ENCODE measurements around the gene BRMS1.
"Not testable (repeated sequence)": the region's sequence is repeated elsewhere in the genome, so short reads cannot be mapped to it uniquely, and the experiment has no call there.

Gene BRMS1

DNA sequence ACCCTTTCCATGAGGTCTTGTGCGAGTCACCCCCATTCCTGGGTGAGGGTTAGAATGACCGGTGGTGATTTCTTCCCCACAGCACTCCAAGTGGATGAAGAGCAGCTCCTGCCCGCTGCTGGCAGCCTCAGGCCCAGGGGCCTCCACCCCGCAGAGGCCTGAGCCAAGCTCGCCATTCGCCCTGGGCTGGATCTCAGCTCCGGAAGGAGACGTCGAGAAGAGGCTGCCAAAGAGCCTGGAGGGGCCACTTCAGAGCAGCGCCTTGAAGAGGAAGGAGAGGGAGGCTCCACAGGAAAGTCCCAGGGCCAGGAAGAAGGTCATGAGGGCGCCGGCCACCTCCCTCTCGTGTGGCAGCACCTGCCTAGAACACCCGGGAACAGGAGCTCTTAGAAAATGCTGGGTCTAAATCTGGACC lies 18.3 kb upstream of the BRMS1 start:
- DNase-seq (ENCODE audit: low spot score), result no peak

DNA sequence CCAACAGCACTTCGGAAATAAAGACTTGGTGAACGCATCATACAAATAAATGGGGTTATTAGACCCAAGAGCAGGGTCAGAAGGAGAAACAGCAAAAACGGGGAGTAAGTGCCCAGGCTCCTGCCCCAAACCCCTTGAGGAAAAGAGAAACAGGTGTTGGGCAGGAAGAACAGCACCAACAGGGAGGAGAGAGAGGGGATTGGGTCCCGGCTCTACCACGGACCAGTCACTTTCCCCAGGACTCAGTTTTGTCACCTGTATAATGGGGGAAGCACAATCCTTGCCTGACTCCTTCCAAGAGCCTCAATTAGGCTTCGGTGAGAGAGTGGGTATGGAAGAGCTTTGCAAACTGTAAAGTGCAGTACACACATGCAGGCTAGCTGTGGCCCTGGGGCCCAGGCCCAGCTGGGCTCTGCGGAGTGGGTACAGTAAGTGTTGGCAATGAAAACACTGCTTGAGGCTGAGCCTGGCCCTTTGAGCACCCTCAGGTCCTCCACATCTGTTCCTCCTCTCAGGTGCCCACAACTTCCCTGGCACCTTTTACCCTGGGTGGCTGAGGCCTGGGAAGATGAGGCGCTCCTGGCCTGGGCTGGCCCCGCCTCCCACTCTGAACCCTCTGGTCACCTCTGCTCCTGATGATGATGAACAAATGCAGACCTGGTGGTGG lies 17.7 kb upstream of the BRMS1 start:
- no peak for DNase-seq (ENCODE audit: low spot score)

DNA sequence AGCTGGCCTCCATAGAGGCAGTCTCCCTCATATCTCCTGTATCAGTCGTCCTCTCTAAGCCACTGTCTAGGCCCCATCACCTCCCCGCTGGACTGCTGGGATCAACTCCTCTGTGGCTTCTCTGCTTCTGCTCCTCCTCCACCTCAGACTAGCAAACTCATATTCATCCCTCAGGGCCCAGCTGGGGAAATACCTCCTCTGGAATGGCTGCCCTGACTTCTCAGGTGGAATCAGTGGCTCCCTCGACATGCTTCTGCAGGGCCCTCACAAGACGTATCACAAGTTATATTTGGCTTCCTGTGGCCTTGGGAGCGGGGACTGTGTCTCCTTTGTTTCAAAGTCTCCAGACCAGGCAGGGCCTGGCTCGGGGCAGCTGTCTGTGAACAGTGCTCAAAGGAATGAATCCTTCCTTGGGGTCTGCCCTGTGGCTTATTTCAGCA lies 16.6 kb upstream of the BRMS1 start:
- no peak for DNase-seq (ENCODE audit: low spot score)

DNA sequence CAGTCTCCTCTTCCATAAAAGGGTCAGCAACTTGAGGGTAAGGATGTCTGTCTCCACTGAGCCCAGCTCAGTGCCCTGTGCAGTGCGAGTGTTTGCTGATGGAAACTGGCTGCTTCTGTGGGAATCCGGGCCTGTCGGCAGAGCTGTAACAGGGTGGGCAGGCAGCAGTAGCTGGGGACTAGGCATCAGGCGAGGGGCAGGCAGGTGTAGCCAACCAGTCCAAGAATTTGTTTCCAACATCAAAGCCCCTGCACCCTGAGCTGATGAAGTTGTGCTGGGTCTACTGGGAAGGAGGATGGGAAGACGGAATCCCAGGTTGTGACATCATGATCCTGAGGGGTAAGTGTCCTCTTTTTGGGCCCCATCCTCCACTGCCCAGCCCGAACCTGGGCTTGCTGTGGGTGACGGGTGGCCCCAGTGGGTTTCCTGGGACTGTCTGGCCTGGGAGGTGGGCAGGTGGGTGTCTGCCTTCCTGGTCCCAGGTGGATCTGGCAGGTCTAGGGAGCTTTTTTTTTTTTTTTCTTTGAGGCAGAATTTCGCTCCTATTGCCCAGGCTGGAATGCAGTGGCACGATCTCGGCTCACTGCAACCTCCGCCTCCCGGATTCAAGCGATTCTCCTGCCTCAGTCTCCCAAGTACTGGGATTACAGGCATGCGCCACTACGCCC lies 15.6 kb upstream of the BRMS1 start:
- no peak for DNase-seq (ENCODE audit: low spot score)

DNA sequence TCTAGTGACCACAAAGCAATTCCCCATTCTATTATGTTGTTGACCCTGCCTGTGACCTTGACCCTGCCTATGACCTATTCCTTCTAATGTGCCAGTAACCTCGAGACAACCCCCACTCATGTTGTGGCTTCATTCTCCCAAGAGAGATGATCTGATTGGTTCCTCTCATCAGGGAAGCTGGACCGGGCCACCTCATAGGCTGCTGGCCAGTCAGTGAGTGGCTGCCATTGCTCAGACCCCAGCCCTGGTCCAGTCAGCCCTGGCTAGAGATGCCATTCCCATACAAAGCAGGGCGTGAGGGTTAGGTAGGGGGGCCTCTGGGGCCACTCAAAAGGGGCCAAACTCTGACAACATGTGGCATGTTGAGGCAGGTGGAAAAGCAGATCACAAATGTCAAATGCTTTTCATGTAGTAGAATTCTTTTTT lies 14.8 kb upstream of the BRMS1 start:
- no peak for DNase-seq (ENCODE audit: low spot score)

DNA sequence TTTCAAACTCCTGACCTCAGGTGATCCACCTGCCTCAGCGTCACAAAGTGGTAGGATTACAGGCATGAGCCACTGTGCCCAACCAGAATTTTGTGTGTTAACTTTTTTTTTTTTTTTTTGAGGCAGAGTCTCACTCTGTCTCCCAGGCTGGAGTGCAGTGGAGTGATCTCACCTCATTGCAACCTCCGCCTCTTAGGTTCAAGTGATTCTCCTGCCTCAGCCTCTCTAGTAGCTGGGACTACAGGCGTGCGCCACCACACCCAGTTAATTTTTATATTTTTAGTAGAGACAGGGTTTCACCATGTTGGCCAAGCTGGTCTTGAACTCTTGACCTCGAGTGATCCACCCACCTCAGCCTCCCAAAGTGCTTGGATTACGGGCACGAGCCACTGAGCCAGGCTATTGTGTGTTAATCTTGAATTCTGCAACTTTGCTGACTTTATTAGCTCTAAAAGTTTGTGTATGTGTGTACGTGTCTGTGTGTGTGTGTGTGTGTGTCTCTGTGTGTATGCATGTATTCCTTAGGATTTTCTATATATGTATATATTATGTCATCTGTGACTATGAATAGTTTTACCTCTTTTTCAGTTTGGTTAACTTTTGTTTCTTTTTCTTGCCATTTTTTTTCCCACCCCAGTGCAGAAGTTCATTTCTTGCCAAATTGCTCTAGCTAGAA lies 5.8 kb upstream of the BRMS1 start:
- not testable (repeated sequence) for DNase-seq (ENCODE audit: low spot score)

DNA sequence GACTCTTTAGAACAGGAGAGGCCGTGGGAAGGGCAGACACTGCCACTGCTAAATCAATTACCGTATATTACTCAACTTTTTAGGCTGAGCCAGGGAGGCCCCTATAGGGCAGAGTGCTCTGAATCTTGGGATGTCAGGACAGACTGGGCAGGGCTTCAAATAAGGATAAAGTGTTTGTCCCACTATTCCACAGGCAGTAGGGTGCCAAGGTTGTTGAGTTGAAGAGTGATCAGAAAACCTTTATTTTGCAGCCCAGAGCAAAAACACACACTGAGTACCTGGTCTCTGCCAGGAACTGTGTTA lies 4.1 kb upstream of the BRMS1 start:
- DNase-seq (ENCODE audit: low spot score), result no peak

DNA sequence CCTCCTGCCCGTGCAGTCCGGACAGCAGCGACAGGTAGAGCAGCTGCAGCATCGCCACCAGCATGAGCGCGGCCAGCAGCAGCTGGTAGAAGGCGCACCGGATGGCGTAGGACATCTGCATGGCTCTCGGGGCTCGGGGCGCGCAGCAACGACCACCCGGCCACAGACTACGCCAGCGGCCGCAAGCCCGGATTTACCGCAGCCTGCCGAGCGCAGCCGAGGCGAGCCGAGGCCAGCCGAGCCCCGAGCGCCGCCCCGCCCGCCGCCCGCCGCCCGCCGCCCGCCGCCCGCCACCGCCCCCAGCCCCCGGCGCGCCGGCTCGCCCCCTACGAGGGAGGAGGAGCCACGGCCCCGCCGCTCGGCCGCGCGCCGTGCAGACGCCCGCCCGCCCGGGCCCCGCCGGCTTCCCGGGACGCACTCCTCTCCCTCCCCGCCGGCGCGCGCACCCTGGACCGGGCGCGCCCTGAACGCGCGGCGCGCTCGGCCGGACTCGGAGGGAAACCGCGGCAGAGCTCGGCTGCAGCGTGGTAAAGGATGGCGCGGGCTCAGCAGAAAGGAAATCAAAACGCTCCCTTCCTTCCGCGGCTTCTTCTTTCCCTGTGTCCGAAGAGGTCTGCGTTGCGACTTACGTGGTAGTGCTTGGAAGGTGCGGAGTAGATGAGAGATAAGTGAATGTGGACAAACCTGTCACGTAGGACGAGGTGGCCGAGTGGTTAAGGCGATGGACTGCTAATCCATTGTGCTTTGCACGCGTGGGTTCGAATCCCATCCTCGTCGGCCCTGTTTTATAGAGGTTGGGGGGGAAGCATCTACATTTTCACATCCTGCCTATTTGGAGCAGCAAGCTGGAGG lies 2.7 kb upstream of the BRMS1 start, which contains the start of gene B4GAT1:
B4GAT1 (minus strand) TSS at position 205 of the 852 bp plus-strand sequence; CDS start at position 121, 84 bp downstream.
- DNase-seq (ENCODE audit: low spot score), result peak; percentile 80

DNA sequence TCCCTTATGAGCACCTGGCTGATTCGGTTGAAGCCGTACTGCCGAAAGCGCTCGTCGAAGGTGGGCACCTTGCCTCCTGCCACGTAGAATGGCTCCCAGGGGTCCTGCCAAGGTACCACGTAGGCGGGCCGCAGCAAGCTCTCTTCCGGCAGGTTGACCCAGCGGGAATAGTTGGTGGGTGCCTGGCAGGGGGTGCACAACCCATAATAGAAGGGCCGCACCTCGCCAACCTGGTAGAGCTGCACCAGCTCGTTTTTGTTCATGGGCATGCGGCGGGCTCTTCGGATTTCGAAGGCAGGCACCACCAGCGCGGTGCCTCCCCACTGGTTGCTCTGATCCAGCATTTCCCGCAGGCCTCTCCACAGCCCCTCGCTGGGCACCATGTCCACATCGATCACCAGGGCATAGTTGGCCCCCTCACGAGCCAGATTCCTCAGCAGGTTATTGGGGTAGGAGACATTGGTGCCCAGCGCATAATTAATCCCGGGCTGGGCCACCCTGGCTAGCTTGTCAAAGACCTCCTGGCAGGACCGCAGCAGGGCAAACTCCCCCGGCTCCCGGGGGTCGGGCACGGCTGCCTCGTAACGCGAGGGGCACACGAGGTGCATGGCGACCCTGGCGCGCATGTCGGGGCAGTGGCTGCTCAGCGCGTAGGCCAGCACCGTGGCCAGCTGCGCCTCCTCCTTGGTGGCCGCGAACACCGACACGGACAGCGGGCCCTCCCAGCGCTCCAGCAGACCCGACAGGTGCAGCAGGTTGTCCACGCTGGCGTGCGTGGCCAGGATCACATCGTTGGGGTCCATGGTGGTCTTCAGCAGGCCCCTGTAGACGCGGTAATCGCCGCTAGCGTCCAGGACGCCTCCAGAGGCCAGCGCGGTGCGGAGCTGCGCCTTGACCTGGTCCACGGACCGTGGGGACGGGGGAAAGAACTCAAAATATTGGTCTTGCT lies 1.8 kb upstream of the BRMS1 start:
- no peak for DNase-seq (ENCODE audit: low spot score)

DNA sequence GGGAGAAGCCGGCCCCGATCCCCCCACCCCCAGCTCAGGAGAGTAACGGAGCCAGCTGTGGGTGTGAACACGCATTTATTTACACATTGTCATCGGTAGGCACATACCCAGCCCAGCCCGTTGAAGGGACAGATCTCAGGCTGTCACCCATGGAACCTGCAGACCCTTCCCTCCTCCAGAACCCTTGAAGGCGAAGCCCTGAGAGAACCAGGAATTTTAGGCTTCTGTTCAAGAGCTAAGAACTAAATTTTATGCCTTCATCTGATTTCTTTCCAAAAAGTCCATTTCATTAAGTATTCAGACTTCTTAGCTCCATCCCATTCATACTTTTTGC lies 379 bp upstream of the BRMS1 start:
- DNase-seq (ENCODE audit: low spot score), result no peak

DNA sequence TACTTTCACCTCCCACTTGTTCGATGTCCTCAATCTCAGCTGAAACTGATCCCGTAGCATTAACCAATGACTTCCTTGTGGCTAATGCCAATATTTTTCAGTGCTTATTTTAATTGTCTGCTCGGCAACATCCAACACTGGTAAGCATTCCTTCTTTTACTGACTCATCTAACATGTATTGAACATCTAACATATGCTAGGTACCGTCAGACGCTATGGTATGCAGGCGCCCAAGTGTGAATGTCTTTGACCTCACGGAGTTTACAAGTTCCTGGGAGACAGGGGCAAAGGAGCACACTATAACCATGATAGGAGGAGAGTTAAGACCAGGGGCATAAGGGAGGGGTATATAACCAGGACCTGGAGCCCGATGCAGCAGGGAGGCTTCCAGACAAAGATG lies 1.7 kb downstream of the BRMS1 start:
- no peak for DNase-seq (ENCODE audit: low spot score)

DNA sequence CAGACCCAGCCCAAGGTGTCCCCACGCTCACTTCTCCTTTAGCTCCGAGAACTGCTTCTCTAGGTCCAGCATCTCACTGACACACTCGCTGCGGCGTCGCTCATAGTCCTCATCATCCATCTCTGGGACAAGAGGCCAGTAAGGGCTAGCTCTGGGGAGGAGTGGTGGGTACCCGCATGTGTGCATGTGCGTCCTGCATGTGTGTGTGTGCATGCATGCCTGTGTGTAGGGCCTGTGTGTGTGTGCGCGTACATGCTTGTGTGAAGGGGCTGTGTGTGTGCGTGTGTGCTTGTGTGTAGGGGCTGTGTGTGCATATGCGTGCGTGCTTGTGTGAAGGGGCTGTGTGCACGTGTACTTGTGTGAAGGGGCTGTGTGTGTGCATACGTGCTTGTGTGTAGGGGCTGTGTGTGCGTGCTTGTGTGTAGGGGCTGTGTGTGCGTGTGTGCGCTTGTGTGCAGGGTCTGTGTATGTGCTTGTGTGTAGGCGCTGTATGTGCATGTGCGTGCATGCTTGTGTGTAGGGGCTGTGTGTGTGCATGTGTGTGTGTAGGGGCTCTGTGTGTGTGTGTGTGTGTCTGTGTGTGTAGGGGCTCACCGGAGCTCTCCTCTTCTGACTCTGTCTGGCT lies 3.3 kb downstream of the BRMS1 start:
- DNase-seq (ENCODE audit: low spot score), result no peak

DNA sequence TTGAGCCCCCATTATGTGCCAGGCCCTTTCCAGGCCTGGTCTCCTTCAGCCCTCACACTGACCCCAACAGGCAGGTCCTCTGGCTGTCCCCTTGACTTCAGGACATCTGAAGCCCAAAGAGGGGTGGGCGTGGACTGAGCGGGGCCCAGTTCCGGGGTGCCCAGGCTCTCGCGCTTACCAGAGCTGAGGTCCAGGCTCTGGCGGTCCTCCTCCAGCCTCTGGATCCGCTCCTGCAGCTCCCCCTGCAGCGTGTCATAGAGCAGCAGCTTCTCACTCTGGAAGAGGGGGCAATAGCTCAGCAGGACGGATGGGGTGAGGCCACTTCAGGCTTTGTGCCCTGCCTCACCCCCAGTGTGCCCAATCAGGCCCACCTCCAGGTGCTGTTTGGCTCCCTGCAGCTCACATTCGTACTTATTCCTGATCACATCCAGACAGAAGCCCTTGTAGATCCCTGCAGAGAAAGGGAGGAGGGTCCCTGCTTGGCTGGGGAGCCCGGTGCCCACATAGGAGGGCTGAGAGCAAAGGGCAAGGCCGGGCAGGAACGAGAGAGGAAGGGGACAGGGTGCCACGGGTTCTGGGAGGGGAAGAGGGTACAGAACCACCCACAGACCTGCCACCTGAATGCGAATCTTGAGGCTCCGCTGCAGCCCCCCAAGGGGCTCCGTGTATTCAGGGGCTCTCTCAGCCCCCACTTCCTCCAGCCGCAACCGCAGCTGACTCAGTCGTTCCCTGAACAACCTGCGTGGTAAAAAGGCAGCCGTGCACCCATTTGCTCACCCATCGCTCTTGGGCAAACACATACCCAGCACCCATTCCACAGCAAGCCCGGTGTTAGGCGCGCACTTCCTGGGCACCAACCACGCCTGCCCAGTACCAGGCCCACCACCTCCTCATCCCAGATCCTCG lies 4.1 kb downstream of the BRMS1 start:
- DNase-seq (ENCODE audit: low spot score), result no peak

DNA sequence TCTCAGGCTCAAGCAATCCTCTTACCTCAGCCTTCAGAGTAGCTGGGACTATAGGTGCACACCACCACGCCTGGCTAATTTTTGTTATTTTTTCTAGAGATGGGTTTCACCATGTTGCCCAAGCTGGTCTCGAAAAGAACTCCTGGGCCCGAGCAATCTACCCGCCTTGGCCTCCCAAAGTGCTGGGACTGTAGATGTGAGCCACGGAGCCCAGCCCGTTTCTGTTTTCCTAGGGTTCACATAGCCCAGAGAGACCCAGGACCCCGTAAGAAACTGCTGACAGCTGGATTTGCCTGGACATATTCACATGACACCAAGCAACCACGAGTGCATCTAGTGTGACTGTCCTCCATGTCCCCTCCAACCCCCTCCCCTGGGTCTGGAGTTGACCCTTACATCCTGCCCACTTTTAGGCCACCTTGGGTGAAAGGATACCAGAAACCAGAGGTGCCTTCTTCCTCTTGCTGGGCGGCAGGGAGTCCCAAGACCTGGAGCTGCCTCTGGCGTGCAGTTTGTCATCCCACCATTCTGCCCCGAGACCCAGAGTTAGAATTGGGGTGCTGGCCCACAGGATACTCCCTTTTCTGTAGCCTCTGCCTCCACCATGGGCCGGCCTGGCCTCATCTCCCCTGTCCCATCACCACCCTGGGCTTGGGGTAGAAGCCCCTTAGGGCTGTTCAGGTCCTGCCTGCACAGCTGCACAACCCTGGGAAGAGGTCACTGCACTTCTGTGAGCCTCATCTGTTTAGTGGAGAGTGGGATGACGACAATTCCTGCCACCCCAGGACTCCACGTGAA lies 5.0 kb downstream of the BRMS1 start:
- DNase-seq (ENCODE audit: low spot score), result no peak

DNA sequence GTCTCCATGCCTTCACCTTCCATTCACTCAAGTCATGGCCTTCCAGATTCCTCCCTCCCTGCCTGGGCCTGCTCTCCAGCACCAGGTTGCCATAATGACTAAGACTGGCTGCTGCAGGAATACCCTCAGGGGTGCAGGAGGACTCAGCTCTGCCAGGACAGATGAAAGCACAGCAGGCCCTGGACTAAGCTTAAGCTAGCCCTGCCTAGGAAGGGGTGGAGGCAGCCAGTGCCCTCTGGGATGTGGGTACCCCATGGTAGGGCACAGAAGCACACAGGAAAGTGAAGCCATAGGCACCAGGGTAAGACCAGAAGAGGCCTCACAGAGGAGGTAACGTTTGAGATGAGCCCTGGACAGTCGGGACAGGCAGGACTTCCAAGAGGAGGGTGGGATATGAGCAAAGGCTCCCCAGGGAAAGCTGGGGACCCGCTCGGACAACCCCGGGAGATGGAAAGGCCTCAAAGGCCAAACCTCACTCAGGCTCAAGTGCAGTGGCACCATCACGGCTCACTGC lies 5.7 kb downstream of the BRMS1 start:
- DNase-seq (ENCODE audit: low spot score), result no peak

DNA sequence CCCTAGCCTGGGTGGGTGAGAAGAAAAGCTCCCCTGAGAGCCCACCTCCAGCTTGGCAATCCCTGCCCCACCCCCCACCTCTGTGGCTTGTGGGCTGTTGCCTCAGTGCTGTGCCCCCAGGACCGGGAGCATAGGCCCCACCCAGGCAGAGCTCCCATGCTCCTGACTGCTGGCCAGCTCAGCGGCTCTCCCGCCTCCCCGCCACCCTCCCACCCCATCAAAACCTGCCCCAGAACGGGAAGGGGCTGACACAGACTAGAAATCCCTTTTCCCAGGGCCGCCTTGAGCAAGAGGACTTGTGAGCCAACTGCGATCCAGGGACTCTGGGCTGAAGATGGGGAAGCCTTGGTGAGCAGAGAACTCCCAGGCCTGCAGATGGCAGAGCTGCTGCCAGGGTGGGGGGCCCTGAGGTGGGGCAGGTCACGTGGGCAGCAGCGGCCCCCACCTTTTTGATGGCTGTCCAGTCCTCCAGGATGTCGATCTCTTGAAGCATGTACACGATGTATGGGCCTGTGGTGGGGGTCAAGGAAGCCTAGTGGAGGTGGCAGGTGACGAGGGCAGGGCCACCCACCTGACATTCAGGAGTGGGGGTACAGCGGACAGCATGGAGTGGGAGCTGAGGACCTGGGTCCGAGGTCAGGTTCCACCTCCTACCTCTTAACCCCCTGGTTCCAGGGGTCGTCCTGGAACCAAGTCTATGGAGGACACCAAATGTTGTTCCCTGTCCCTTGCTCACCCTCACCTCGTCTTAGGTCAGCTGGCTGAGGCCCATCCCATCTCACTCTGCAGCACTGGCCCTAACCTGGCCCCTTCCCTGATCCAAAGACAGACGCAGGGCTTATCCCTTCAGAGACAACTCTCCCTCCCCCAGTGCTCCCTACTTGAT lies 6.4 kb downstream of the BRMS1 start:
- DNase-seq (ENCODE audit: low spot score), result no peak

DNA sequence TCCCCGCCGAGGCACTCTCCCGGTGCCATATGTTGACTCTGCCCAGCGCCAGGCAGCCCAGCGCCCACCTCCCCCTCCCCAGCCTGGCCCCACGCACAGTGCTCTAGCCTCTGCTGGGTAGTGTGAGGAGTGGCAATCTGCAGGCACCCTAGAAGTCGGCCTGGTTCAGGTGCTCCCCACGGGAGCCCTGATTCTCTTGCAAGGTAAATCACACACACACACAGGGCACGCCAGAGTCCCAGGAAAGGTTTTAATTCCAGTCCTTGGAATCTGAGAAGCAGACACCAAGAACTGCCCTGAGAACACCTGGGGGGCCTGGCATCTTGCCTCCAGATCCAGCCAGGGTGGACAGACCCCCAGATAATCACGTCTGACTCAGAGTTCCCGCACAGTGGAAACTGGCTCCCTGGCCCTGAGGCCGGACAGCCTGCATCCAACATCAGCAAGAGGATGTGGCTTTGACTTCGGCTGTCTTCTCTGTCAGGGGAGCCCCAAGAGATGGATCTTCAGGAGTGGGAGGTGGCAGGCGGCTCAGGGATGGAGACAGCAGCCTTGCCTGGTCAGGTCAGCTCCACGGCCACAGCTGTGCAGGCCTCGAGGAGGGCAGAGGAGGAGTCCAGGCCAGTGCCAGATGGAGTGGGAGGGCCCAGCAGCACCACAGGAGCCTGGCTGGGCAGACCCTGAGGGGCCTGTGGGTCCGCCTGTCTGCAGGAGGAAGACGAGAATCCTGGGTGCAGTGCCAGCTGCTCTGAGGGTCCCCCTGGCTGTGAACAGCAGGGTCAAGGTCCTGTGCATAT lies 7.6 kb downstream of the BRMS1 start:
- DNase-seq (ENCODE audit: low spot score), result no peak
